Right atrium auricular region (tissue), 2 donors: ENCODE measurements around the gene GGTLC2. TPM values are rescaled to one million over a fixed set of nuclear protein-coding genes. Genes with fewer than 3 reads are reported as not detected.
"Not testable (repeated sequence)": the region's sequence is repeated elsewhere in the genome, so short reads cannot be mapped to it uniquely, and the experiment has no call there.

Experiments used
- DNase-seq: peaks from one replicate; pipeline ENCODE4 v3.0.0-alpha.2; 2019; ENCODE audit warnings: low spot score
- H3K27ac ChIP-seq, 2 donors: fragments of 200-600 bp; sonication (generic); 1 replicate in 1 of 2; 2 replicates in 1 of 2; pipeline ENCODE4 v1.5.1; 2016 to 2019
- H3K27me3 ChIP-seq, 2 donors: fragments of 200-600 bp; sonication (generic); one replicate each; pipeline versions ENCODE4 v1.5.1 to v1.6.0; 2017 to 2019
- H3K36me3 ChIP-seq: fragments of 200-600 bp; sonication (generic); one replicate; pipeline ENCODE4 v1.5.1; 2016
- H3K4me1 ChIP-seq, 2 donors: fragments of 200-600 bp; sonication (generic); one replicate each; pipeline versions ENCODE4 v1.5.1 to v1.6.0; 2017 to 2019
- H3K4me3 ChIP-seq, 2 donors: fragments of 200-600 bp; sonication (generic); 1 replicate in 1 of 2; 2 replicates in 1 of 2; pipeline ENCODE4 v1.5.1; 2017 to 2019; ENCODE audit warnings: mild to moderate bottlenecking in 1 of 2, moderate library complexity in 1 of 2
- H3K9me3 ChIP-seq, 2 donors: fragments of 200-600 bp; sonication (generic); one replicate each; pipeline ENCODE4 v1.5.1; 2019
- total RNA-seq, 2 donors: library from RNA; depleted of rRNA; stranded (reverse); fragments of >200 nt; gene quantifications; one replicate each; pipeline ENCODE4 v1.1.0, GENCODE V29; 2016
- TF ChIP-seq, protein P1 (sequence below), 2 donors: fragments of 200-600 bp; sonication (generic); IDR thresholded peaks; one replicate each; pipeline ENCODE4 v1.5.1; 2019; ENCODE audit warnings: antibody characterized with exemption in 2 of 2

Gene GGTLC2
- total RNA-seq, 2 donors from 2014 or later: not detected

DNA sequence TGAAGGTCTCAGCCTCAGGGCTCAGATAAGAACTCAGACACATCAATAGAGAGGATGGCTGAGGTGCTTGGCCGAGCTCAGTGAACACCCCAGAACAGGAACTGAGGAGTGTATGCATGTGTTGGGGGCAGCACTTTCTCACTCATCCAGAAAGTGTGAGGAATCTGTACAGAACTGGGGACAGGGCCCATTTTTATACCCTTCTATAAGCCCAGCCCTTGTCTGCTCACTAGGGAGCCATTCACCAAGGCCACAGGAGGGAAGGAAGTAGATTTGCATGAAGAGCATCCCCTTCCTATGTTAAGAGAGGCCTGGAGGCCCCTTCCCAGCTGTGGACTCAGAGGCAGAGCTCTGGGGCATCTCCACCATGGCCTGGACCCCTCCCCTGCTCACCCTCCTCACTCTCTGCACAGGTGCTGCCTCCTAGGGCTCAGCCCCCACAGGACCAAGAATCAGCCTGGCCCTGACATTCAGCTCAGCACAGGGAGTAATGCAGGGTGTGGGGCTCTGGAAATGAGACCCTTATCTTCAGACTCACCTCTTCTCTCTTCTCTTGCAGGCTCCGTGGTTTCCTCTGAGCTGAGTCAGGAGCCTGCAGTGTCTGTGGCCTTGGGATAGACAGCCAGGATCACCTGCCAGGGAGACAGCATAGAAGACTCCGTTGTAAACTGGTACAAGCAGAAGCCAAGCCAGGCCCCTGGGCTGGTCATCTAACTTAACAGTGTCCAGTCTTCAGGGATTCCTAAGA, 39.9 kb upstream of the GGTLC2 start:
- TF ChIP-seq, protein P1, sequence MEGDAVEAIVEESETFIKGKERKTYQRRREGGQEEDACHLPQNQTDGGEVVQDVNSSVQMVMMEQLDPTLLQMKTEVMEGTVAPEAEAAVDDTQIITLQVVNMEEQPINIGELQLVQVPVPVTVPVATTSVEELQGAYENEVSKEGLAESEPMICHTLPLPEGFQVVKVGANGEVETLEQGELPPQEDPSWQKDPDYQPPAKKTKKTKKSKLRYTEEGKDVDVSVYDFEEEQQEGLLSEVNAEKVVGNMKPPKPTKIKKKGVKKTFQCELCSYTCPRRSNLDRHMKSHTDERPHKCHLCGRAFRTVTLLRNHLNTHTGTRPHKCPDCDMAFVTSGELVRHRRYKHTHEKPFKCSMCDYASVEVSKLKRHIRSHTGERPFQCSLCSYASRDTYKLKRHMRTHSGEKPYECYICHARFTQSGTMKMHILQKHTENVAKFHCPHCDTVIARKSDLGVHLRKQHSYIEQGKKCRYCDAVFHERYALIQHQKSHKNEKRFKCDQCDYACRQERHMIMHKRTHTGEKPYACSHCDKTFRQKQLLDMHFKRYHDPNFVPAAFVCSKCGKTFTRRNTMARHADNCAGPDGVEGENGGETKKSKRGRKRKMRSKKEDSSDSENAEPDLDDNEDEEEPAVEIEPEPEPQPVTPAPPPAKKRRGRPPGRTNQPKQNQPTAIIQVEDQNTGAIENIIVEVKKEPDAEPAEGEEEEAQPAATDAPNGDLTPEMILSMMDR (IDR thresholded peaks at IDR 0.05): no peak
- Histone ChIP-seq H3K4me3 (no peak overlapping the region), H3K9me3 (peaks cover 0 to 6% of the 10 kb centered on the region in 2 donors), H3K27me3 (no peaks in the 10 kb centered on the region), H3K27ac (no peak overlapping the region), H3K4me1 (no peaks in the 10 kb centered on the region), H3K36me3 (no peaks in the 10 kb centered on the region)
- DNase-seq: no peak

DNA sequence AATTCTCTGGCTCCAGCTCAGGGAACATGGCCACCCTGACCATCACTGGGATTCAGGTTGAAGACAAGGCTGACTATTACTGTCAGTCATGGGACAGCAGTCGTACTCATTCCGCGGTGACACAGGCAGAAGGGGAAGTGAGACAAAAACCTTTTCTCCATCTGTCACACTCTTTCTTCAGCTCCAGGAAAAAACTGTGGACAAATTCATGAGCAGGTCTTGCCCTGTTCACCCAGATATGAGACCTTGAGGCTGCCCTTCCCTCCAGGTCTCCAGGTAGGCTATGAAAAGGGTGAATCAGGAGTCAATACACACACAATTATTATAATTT, 39.4 kb upstream of the GGTLC2 start:
- Histone ChIP-seq H3K4me1 (no peaks in the 10 kb centered on the region), H3K27ac (no peak overlapping the region), H3K9me3 (peaks cover 0 to 6% of the 10 kb centered on the region in 2 donors), H3K4me3 (no peak overlapping the region), H3K27me3 (no peaks in the 10 kb centered on the region), H3K36me3 (no peaks in the 10 kb centered on the region)
- no peak for DNase-seq
- TF ChIP-seq, protein P1 (IDR thresholded peaks at IDR 0.05): no peak

DNA sequence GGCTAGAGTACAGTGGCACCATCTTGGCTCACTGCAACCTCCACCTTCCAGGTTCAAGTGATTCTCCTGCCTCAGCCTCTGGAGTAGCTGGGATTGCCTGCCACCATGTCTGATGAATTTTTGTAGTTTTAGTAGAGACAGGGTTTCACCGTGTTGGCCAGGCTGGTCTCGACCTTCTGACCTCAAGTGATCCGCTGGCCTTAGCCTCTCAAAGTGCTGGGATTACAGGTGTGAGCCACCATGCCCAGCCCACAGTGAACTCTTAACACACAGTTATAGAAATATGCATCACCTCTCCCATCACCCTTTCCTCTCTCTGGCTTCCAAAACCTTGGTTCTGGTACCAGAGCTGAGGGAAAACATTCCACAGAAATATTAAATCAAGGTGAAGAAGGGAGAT, 36.4 kb upstream of the GGTLC2 start:
- H3K36me3 ChIP-seq, H3K9me3 ChIP-seq, H3K4me3 ChIP-seq, H3K27ac ChIP-seq, H3K4me1 ChIP-seq, H3K27me3 ChIP-seq, DNase-seq: not testable (repeated sequence)

DNA sequence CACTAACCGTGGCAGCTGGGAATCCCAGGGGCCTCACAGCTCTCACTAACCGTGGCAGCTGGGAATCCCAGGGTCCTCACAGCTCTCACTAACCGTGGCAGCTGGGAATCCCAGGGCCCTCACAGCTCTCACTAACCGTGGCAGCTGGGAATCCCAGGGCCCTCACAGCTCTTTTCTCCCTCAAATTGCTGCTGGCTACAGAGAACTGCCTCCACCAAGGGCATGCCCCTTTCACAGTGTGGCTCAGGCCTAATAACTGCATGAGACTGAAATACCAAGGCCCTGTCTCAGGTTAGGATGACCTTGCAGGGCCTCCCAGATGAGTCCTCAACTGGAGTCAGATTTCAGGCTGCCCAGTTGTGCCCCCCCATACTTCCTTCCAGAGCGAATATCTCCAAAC, 35.1 kb upstream of the GGTLC2 start:
- Histone ChIP-seq H3K4me3 (no peak overlapping the region), H3K27me3 (no peaks in the 10 kb centered on the region), H3K9me3 (peaks cover 0 to 6% of the 10 kb centered on the region in 2 donors), H3K4me1 (no peaks in the 10 kb centered on the region), H3K27ac (no peak overlapping the region), H3K36me3 (no peaks in the 10 kb centered on the region)
- TF ChIP-seq, protein P1 (IDR thresholded peaks at IDR 0.05): no peak
- no peak for DNase-seq

DNA sequence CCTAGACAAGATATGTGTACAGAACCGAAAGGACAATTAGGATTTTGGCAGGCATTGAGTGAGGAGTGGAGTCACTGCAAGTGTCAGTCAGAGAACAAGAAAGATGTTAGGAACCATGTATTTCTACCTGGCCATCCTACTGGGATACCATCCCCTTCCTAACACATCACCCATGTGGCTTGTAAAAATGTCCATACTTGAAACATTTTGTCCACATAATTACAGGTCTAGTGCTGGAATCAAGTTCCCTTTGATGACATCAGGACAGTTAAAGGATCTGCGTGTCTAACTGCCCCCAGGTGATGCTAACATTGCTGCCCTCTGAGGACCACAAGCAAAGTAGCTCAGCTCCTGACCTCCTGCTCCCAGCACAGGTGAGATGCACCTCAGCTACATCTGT, 31.9 kb upstream of the GGTLC2 start:
- Histone ChIP-seq H3K27me3 (no peaks in the 10 kb centered on the region), H3K36me3 (no peaks in the 10 kb centered on the region), H3K9me3 (peaks cover 0 to 6% of the 10 kb centered on the region in 2 donors), H3K4me1 (no peaks in the 10 kb centered on the region), H3K4me3 (no peak overlapping the region), H3K27ac (no peak overlapping the region)
- TF ChIP-seq, protein P1 (IDR thresholded peaks at IDR 0.05): no peak
- no peak for DNase-seq

DNA sequence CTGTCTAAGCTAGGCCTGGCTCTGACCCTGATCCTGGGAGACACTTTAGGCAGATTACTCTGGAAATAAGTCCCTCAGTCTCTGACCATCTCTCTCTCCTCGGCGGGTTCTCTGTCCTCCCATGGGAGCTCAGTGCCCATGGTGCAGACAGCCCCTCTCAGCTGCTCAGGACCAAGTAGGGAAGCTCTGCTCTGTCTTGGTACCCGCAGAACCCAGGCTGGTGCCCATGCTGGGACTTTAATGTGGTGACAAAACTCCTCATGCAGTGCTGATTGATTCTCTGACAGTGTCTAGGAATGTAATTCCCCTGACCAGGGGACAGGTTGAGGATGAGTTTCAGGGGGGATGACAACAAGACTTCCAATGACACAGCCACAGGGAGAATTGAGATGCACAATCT, 30.3 kb upstream of the GGTLC2 start:
- Histone ChIP-seq H3K4me3 (no peak overlapping the region), H3K27me3 (no peaks in the 10 kb centered on the region), H3K4me1 (no peaks in the 10 kb centered on the region), H3K9me3 (no peaks in the 10 kb centered on the region), H3K27ac (no peak overlapping the region), H3K36me3 (no peaks in the 10 kb centered on the region)
- TF ChIP-seq, protein P1 (IDR thresholded peaks at IDR 0.05): no peak
- no peak for DNase-seq
